Astrocyte (in vitro differentiated cells and primary cell): ENCODE measurements around the gene TGM5.

Source experiments
- EZH2 ChIP-seq: IDR thresholded peaks from 2 replicates; pipeline ENCODE4 v1.6.1; 2012; ENCODE audit warnings: mild to moderate bottlenecking, low read length, inconsistent platforms; ENCODE audit not compliant: insufficient read depth
- TF ChIP-seq, protein P1 (sequence below): IDR thresholded peaks from 2 replicates; pipeline ENCODE4 v1.5.1; 2011; ENCODE audit warnings: low read depth, mild to moderate bottlenecking, inconsistent platforms, low read length, moderate library complexity; ENCODE audit not compliant: insufficient read depth

GRCh38 chr15:43277901-43278300, 11.2 kb upstream of the TGM5 start:
- TF ChIP-seq, protein P1, sequence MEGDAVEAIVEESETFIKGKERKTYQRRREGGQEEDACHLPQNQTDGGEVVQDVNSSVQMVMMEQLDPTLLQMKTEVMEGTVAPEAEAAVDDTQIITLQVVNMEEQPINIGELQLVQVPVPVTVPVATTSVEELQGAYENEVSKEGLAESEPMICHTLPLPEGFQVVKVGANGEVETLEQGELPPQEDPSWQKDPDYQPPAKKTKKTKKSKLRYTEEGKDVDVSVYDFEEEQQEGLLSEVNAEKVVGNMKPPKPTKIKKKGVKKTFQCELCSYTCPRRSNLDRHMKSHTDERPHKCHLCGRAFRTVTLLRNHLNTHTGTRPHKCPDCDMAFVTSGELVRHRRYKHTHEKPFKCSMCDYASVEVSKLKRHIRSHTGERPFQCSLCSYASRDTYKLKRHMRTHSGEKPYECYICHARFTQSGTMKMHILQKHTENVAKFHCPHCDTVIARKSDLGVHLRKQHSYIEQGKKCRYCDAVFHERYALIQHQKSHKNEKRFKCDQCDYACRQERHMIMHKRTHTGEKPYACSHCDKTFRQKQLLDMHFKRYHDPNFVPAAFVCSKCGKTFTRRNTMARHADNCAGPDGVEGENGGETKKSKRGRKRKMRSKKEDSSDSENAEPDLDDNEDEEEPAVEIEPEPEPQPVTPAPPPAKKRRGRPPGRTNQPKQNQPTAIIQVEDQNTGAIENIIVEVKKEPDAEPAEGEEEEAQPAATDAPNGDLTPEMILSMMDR = no peak
- no peak for TF ChIP-seq EZH2
